Measurements from ENCODE around the gene DEPP1.

DEPP1 gene

DNA sequence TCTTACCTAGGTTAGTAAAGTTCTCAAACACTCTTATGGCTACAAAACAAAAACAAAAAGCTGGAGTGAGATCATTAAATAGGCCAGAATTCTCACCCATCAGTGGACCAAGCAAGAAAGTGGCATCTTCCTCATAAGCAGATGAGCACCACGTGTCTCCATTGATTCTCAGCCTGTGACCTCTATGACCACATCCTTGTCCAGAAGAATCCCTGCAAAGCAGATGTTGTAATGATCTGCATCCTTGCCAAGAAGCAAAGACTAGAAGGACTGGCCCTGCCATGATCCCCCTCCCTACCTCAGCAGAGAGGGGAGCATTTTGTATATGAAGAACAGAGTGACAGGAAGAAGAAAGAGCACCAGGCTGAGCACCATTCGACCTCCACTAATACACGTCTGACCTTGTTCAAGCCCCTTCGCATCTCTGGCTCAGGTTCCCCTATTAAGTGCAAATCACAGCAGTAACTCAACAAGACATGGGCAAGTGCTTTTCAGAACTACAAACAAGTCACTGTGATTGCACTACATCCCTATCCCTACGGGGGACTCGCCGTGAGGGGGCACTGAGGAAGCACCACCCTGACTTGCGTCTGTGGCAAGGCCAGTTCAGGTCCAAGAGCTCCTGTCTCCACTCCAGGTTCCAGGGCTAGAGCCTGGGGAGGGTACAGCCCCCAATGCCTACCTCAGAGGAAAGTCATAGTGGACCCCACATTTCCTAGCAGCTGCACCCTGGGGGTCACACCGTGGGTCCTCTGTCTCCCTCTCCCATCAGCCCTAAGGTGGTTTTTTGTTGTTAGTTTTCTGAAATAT is 41.2 kb downstream of the DEPP1 start:
- no peak for DNase-seq (ENCODE audit: low read depth)
- H3K4me3 ChIP-seq (ENCODE audit: low read depth, low read length) = no peak overlapping the region

DNA sequence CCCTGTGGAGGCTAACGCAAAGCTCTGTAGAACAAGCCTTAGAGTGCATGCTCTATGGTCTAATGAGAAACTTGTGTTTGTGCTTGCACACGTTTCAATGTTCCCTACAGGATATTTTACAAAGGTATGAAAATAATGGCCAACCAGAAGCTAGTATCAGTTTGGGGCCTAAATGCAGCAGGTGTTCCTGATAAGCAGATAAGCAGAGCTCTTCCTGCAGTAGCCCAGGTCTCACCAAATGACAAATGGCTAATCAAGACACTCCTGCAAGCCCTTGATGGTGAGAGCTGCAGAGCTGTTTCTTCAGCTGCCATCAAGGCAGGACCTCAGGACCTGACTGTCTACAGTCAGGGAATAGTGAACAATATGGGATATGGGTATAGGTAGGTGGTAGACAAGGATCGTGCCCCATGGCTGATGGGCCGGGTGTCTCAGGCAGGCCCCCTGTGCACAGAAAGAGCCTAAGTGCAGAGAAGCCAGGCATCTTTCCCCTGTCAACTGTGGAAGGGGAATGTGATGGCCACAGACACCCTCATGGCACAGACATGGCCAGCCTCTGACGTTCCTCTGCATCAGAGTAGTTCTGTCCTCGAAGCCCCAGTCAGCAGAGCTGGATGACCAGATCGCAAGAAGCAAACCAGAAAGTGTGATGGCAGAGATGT is 42.2 kb downstream of the DEPP1 start:
- no peak overlapping the region for H3K4me3 ChIP-seq (ENCODE audit: low read depth, low read length)
- no peak for DNase-seq (ENCODE audit: low read depth)

DNA sequence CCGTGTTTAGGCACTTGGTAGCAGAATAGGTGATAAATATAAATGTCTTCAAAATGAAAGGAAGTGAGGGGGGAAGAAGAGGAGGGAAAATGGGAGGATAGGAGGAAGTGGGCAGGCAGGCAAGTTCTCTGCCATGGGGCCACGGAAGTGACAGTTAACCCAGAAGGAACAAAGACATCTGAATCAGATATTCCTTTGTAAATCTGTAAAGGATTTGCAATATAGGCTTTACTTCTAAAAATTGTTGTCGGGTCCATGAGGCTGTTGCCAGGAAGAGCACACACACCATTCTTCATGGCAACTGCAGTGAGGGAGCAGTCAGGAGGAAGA is 42.7 kb downstream of the DEPP1 start:
- DNase-seq (ENCODE audit: low read depth) = no peak
- H3K4me3 ChIP-seq (ENCODE audit: low read depth, low read length) = no peak overlapping the region

DNA sequence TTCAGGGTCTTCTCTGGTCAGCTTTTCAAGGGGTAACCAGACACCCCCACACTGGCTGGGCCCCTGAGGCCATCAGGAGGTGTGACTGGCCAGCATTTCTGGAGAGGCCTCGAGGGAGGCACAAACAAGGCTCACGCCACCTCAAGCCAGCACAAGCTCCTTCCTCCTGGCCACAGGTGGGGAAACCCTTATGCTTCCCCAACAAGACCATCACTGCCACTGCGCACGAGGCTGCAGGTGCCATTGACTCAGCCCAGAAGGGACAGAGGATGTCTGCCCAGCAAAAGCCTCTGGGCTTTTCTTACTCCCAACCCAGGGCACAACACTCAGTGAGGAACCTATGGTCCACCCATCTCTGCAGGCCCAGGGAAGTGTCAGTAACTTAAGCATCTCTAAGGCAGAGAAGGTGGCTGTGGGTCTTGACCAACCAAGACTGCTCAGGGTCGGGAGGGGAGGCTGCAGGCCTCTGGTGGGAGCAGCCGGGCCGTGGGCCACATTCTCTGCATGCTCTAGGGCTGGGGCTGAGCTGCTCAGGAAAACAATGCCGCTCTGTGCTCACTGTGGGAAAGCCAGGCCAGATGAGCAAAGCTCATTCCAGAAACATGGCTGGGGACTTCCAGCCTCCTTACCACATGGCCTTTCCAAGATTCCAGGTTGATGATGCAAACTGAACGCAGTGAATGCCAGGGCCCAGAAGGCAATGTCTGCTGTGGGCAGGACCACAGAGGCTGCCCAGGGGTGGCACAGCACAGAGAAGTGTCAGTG is 43.2 kb downstream of the DEPP1 start:
- peak; percentile 65 for DNase-seq (ENCODE audit: low read depth)
- H3K4me3 ChIP-seq (ENCODE audit: low read depth, low read length) = no peak overlapping the region

DNA sequence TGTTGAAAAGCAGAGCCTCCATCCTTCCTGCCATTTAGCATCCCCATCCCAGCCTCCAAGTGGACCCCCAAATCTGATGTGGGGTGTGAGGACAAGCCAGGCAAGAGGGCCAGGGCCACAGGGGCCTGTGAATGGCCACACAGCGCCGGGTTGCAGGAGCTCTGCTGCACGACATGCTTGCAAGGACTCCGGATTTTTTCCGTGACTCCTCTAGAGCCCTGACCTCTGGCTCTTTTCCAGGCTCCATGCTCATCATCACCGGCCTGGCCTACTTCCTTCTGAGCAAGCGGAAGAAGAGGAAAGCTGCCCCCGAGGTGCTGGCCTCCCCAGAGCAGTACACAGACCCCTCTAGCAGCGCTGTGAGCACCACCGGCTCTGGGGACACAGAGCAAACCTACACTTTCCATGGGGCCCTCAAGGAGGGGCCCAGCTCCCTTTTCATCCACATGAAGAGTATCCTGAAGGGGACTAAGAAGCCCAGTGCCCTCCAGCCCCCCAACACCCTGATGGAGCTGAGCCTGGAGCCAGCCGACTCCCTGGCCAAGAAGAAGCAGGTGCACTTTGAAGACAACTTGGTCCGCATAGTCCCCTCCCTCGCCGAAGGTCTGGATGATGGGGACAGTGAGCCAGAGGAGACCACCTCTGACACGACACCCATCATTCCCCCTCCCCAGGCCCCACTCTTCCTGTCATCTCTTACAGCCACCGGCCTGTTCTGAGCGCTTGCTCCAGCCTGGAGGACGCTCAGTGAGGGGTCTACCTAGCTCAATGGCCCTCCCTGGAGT is 44.0 kb downstream of the DEPP1 start:
- DNase-seq (ENCODE audit: low read depth) = no peak
- no peak overlapping the region for H3K4me3 ChIP-seq (ENCODE audit: low read depth, low read length)

DNA sequence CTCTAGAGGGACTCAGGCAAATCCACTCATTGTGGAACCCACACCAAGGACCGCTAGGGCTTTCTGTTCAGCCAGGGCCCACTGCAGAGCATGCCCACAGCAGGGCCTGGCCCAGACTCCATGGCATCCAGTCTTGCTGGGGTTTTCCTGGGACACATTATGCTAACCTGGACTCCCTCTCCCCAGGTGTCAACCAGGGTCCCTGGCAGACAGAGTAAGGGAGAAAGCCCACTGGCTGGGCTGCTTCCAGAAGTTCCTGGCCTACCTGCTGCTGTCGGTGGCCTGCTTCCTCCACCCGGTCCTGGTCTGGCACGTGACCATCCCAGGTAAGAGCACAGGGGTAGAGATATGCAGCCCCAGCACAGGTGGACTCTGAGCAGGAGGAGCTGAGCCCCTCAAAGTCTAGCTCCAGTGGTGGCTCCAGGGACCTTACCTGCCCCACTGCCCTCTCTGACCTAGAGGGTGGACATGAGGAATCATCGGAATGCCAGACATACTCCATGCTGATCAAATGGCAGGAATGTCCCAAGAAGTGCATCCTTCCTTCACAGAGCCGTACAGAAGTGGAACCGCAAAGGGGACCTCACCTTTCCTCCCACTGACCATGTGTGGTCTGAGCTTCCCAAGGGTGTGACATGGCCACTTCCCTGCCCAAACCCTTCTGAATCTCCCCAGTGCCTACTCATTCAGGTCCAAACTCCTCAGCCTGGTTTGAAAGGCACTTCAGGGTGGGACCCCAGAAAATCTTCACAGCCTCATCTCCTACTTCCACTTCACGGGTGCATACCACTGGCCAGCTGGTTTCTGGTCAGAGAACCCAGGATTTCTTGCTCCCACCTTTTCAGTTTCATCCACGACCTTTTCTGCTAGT is 44.9 kb downstream of the DEPP1 start:
- DNase-seq (ENCODE audit: low read depth) = no peak
- H3K4me3 ChIP-seq (ENCODE audit: low read depth, low read length) = no peak overlapping the region

DNA sequence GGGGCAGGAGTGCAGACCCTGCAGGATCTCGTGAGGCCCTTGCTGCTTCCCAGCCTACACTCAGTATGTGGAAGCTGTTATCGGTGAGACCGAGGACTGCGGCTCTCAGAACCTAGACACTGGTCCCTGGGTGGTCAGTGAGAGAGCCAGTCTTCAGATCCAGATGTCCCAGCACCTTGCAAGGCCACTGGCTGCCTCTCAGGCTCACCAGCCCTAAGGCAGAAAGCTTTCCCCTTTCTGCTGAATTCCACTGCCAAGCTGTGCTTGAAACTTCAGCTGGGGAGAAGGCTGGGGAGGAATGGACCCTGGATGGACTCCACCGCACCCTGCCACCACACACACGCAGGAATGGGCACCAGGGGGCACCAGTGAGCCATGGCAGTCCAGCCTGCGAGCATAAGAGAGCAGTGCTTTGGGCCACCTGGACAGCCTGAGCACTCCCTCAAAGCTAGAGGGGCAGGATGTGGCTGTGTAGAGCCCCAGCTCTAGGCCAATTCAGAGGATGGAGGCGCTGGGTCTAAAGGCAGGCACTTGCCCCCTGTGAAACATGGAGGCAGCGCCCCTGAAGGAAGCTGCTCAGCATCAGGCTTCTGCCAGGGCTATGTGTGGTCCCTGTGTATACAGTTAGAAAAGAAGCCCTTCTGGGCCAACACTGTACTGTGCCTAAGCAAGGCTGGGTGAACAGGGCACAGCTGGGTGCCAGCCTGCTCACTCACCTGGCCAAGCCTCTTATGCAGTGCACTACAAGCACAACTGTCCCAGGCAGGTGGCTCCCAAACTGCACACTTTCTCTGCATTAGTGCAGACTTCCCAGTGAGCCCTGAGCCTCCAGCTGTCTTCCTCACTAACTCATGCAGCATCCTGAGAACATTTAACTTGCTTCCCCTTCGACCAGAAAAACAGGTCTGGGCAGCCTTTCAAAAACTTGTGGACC is 45.8 kb downstream of the DEPP1 start:
- no peak for DNase-seq (ENCODE audit: low read depth)
- no peak overlapping the region for H3K4me3 ChIP-seq (ENCODE audit: low read depth, low read length)

DNA sequence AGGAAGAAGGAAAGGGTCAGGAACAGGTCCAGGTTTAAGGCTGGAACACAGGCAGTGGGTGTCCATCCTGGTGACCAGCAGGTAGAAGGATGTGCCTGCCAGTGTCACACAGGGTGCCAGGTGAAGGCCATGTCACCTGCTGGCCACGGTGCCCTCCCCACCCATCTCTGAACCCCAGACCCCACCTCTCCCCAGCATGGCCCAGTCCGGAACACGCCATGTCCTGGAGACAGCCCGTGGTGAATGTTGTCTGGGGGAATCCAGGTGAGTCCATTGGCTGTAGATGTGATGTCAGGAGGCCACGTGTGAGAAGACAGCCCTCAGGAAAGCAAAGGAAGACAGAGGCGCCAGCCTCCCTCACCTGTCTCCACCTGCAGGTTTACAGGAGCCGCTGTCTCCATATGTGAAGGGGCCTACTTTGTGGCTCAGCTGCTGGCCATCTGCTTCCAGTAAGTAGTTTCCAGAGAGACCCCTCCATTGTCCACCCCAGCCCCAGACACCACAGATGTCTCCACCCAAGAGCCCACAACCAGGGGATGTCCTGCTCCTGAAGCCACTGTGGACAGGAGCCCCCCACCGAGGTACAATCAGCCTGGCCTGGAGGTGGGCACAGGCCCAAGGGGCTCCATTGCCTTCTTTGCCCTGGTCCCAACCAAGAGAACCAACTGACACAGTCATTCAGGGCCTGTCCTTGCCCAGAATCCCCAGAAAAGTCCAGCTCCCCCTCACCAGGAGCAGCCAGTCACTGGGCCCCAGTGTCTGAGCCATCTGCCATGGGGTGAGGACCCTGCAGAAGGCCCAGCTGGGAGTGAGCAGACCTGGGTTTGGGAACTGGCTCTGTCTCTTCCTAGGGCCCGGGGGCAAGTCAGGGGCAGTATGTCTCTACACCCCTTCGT is 46.7 kb downstream of the DEPP1 start:
- H3K4me3 ChIP-seq (ENCODE audit: low read depth, low read length) = no peak overlapping the region
- DNase-seq (ENCODE audit: low read depth) = no peak

DNA sequence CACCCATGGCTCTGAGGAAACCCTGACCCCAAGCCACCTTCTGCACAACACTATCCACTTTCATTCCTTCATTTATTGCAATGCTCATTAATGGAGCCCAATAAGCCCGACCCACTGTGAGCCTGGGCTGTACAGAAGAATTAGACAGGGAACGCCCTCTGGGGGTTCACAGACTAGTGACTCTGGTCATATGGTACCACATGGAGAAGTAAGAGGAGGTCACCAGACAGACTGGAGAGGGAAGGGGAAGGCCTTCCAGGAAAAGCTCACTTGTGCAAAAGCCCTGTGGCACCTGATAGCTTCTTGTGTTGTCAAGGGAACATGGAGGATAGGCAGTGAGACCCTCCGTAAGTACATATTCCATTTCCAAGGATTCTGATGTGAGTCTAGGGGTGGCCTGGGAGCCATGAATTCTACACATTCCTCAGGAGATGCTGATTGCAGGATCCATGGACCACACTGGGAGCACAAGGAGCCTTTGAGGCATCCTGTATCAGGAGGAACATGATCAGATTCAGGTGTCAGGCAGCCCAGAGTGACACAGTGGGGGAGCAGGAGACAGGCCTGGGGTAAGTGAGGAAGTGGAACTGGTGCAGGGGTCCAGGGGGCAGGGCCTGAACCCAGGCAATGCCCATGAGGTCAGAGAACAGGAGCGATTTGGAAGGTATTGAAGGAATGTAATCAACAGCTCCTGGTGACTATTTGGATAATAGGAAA is 47.5 kb downstream of the DEPP1 start:
- no peak overlapping the region for H3K4me3 ChIP-seq (ENCODE audit: low read depth, low read length)
- DNase-seq (ENCODE audit: low read depth) = no peak

DNA sequence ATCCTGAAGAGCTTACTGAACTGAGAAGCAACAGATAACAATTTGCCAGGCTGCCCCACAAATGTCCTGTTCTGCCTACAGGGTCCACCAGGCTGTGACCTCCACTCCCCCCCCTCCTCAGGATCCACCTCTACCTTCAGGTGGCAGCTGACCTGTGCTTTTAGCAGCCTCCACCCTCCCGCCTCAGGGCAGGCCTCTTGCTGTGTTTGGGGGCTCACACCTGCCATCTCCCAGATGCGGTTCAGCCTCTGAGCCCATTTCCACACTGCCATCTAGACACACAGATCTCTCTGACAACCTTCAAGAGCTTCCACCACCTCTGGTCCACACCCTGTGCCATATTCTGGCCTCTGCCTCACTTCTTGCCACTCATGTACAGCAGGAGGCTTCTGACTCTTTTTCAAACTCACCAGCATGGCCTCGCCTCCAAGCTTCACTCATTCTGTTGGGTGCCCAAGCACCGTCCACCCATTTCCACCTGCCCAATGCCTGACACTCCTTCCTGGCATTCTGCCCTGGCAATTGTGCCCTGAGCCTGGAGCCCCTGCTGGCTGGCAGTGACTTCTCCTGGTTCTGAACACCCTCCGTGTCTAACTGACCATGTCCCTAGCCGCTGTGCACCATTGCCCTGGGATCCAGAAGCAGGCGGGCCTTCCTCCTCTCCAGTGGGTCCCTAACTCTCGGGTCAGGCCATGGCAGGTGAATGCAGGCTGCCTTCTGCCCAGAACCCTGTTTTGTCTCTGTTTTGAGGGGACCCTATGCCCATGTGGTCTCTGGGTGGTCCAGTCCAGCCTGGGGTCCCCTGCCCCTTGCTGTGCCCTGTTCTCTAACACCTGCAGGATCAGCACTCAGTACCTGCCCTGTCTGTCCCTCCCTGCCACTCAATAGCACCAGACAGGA is 49.0 kb downstream of the DEPP1 start:
- DNase-seq (ENCODE audit: low read depth) = no peak
- H3K4me3 ChIP-seq (ENCODE audit: low read depth, low read length) = no peak overlapping the region

DNA sequence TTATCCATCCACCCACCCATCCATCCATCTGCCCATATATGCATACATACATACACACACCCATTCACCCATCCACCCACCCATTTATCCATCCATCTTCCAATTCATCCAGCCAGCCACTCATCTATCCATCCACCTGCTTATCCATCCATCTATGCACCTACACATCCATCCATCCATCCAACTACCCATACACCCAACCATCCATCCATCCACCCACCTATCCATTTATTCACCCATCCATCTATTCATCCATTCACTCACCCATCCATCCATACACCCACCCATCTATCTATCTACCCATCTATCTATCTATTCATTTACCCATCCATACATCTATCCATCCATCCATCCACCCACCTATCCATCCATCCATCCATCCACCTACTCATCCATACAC is 50.1 kb downstream of the DEPP1 start:
- no peak for DNase-seq (ENCODE audit: low read depth)
- no peak overlapping the region for H3K4me3 ChIP-seq (ENCODE audit: low read depth, low read length)

DNA sequence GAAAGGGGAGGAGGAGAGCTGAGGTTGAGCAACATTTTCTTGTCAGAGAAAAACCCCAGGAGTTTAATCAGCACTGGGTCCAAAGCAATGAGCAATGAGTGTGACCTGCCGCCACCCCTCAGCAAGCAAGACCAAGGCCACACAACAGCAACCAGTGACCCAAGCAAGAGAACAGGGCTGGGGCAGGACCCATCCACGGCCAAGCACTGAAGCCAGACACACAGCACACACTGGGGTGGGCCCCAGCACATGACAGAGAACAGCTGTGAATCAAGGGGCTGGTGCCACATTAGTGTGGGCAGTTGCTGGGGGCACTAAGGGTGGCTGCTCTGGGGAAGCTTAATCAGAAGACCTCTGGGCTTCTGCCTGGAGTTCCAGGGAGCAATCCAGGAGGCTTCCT is 51.3 kb downstream of the DEPP1 start:
- no peak for DNase-seq (ENCODE audit: low read depth)
- H3K4me3 ChIP-seq (ENCODE audit: low read depth, low read length) = no peak overlapping the region

DNA sequence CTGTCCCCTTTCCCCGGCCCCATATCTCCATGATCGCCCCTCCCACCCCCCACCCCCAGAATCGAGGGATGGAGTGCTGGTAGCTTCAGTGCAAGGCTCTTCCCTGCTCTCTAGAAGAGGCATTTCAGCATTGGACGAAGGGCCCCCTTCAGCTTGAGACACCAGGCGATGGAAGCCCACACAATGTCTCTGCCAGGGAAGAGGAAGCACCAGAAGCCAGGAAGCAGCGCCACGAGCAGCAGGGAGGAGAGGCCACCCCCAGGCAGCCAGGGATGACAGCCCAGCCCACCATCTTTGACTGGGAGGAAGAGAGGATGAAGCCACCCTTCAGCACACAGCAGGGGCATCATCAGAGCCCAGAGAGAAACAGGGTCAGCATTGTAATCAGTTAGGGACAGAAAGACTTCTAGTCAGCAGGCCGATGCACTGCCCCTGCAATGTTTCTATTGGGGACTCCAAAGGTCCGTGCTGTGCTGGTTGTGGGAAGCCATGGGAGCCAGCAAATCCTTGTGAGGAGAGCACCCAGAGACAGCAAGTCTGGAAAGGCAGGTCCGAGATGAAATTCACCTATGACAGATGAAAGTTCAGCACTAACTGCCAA is 51.8 kb downstream of the DEPP1 start:
- DNase-seq (ENCODE audit: low read depth) = no peak
- H3K4me3 ChIP-seq (ENCODE audit: low read depth, low read length) = no peak overlapping the region

Data from skeletal muscle cell (primary cell).